Stomach (tissue), 19 donors: ENCODE data around the gene ASAH2. TPM values are rescaled to one million over a fixed set of nuclear protein-coding genes. Genes with fewer than 3 reads are reported as not detected.

Source experiments
- DNase-seq, 2 donors: peaks; one replicate each; pipeline versions ENCODE4 v3.0.0 to v3.0.0-alpha.2; 2013 to 2019
- H3K27ac ChIP-seq, 5 donors: fragments of 200-600 bp in 4 of 5; sonication (generic) in 4 of 5; one replicate each; pipeline ENCODE4 v1.5.1; 2013 to 2019; ENCODE audit warnings: mild to moderate bottlenecking in 1 of 5, moderate library complexity in 1 of 5
- H3K27me3 ChIP-seq, 3 donors: fragments of 200-600 bp; sonication (generic); one replicate each; pipeline ENCODE4 v1.5.1; 2017 to 2019; ENCODE audit warnings: mixed run types in 1 of 3
- H3K36me3 ChIP-seq, 4 donors: fragments of 200-600 bp; sonication (generic); 1 replicate in 3 of 4; 2 replicates in 1 of 4; pipeline ENCODE4 v1.5.1; 2016 to 2019
- H3K4me1 ChIP-seq, 4 donors: fragments of 200-600 bp; sonication (generic); one replicate each; pipeline ENCODE4 v1.5.1; 2016 to 2019
- H3K4me3 ChIP-seq, 4 donors: fragments of 200-600 bp; sonication (generic) in 3 of 4; one replicate each; pipeline ENCODE4 v1.5.1; 2016 to 2019; ENCODE audit warnings: mild to moderate bottlenecking in 1 of 4
- H3K9me3 ChIP-seq, 4 donors: fragments of 200-600 bp; sonication (generic); one replicate each; pipeline ENCODE4 v1.5.1; 2016 to 2019
- CTCF ChIP-seq, 7 experiments: fragments of 450-650 bp in 4 of 7; fragments of 200-600 bp in 3 of 7; sonication (generic) in 3 of 7; IDR thresholded peaks; one replicate each; pipeline ENCODE4 v1.5.1; 2016 to 2019; ENCODE audit warnings: antibody characterized with exemption in 7 of 7, control low read depth in 2 of 7, mild to moderate bottlenecking in 1 of 7
- EP300 ChIP-seq: sonication (generic); formaldehyde crosslinking; IDR thresholded peaks from one replicate; pipeline ENCODE4 v1.6.1; 2017; ENCODE audit warnings: antibody characterized with exemption
- POLR2A ChIP-seq, 4 donors: fragments of 450-650 bp; IDR thresholded peaks; one replicate each; pipeline ENCODE4 v1.6.1; 2016; ENCODE audit warnings: antibody characterized with exemption in 4 of 4, control low read depth in 2 of 4, mild to moderate bottlenecking in 1 of 4, moderate library complexity in 1 of 4
- POLR2AphosphoS5 ChIP-seq, 3 donors: sonication (generic); formaldehyde crosslinking; IDR thresholded peaks; one replicate each; pipeline ENCODE4 v1.6.1; 2016; ENCODE audit warnings: antibody characterized with exemption in 3 of 3
- WGBS, 5 donors: extraction: QIAGEN DNeasy Blood & Tissue Kit in 3 of 5; methylation state at CpG; one replicate each; pipeline versions ENCODE4 v1.1.5 to v1.1.7; 2013 to 2018; 5-methylcytosine and 5-hydroxymethylcytosine counted together
- intact Hi-C: fragments of 100-400 bp; cut with DNase I; formaldehyde crosslinking; loops from one replicate; pipeline ENCODE4 v1.15.1; 2023; ENCODE audit warnings: low total_unique reads
- long read RNA-seq, 10 donors: transcript quantifications; one replicate each; lab custom pipeline, GENCODE V29; 2026
- polyA plus RNA-seq, 3 donors: library from polyadenylated mRNA; stranded (reverse); fragments of 200-250 nt; gene quantifications; one replicate each; pipeline ENCODE4 v1.2.3, GENCODE V29; 2013
- total RNA-seq, 5 donors: library from RNA; depleted of rRNA; stranded (reverse); fragments of >200 nt; gene quantifications; one replicate each; pipeline versions ENCODE4 v1.1.0 to v1.2.3, GENCODE V29; 2014 to 2016
- donor health status: healthy with polysubstance abuse.
- donor health status: Bipolar disorder and iron deficiency.
- donor health status: healthy.

The ASAH2 gene
- total RNA-seq = 10 to 100 TPM in 1 of 5 donors, 1 to 10 TPM in 2, under 1 TPM in 2; 0.29 to 22.8 (median 2.8) TPM
- polyA plus RNA-seq = under 1 TPM; 0.20 to 0.37 (median 0.31) TPM
- long read RNA-seq, donor 1 = 0 reads
- long read RNA-seq, donor 2 = 0 reads
- long read RNA-seq, donor 3 = 0 reads
- long read RNA-seq, donor 4 = 0 reads
- long read RNA-seq, donor 5 = 0 reads
- long read RNA-seq, donor 6 = 0 reads
- long read RNA-seq, donor 7 = 0 reads
- long read RNA-seq, donor 8 = 0 reads
- long read RNA-seq, donor 9, partial matches to known transcripts = 108 of 108 reads
- long read RNA-seq, donor 9, other reads (novel, unspliced or antisense) = 0 of 108 reads
- long read RNA-seq, donor 10 = 0 reads

DNA sequence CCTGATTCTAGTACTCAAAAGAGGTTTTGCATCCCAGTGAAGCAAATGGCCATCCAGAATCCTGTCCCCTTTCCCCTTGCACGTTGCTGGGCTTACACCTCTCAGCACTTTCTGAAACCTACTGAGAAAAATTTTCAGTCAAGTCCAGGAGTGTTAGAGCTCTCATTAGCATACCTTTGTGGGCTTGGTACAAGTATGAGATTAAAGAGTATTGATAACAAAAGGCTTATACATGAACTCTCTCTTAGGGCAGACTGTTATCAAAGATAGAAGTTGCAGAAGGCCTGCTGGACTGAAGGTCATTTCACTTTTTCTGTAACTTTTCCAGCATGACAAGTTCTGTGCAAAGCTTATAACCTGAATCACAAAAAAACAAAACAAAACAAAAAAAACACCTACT lies at the start of gene ASAH2:
ASAH2 (minus strand) TSS at position 123 of the 400 bp plus-strand sequence. CDS start 2,906 bp downstream, outside the sequence.
- 13 to 28% (median 24%) methylated on average over 1 of the region's 1 CpG for WGBS, 5 donors
- intact Hi-C loops = no loop called here
- no peaks in the 10 kb centered on the region for H3K4me1 ChIP-seq
- DNase-seq = no peak
- no peaks in the 10 kb centered on the region for H3K36me3 ChIP-seq
- H3K9me3 ChIP-seq = no peaks in the 10 kb centered on the region
- no peak within 1 kb of the TSS for H3K27ac ChIP-seq
- H3K4me3 ChIP-seq = no peak within 1 kb of the TSS
- H3K27me3 ChIP-seq = no peaks in the 10 kb centered on the region
- TF ChIP-seq POLR2AphosphoS5 (IDR thresholded peaks at IDR 0.05) (no peak), EP300 (no peak), CTCF (IDR thresholded peaks at IDR 0.05) (no peak), POLR2A (IDR thresholded peaks at IDR 0.05) (no peak)

GRCh38 chr10:50299948-50300669 lies 48.8 kb upstream of the ASAH2 start:
- DNase-seq = no peak
- Histone ChIP-seq H3K27me3 (no peaks in the 10 kb centered on the region), H3K9me3 (peaks cover 0 to 4% (median 0%) of the 10 kb centered on the region in 4 donors), H3K4me1 (no peaks in the 10 kb centered on the region), H3K4me3 (no peak overlapping the region), H3K36me3 (no peaks in the 10 kb centered on the region), H3K27ac (no peak overlapping the region)
- WGBS, 5 donors = 88 to 100% (median 94%) methylated on average over 1 of the region's 1 CpG
- intact Hi-C loops = no loop called here
- TF ChIP-seq POLR2AphosphoS5 (IDR thresholded peaks at IDR 0.05) (no peak), CTCF (IDR thresholded peaks at IDR 0.05) (no peak), EP300 (no peak), POLR2A (IDR thresholded peaks at IDR 0.05) (no peak)

- no peaks in the 10 kb centered on the region for H3K36me3 ChIP-seq
- no peak for DNase-seq
- 46 to 96% (median 76%) methylated on average over 1 of the region's 1 CpG for WGBS, 5 donors
- no peaks in the 10 kb centered on the region for H3K4me1 ChIP-seq
- no peak overlapping the region for H3K4me3 ChIP-seq
- no peak overlapping the region for H3K27ac ChIP-seq
- H3K27me3 ChIP-seq = no peaks in the 10 kb centered on the region
- TF ChIP-seq POLR2AphosphoS5 (IDR thresholded peaks at IDR 0.05) (no peak), POLR2A (IDR thresholded peaks at IDR 0.05) (no peak), CTCF (IDR thresholded peaks at IDR 0.05) (no peak), EP300 (no peak)
- intact Hi-C loops = no loop called here
- H3K9me3 ChIP-seq = peaks cover 0 to 4% (median 0%) of the 10 kb centered on the region in 4 donors
These were observed 44.1 kb upstream of the ASAH2 start for GRCh38 chr10:50295367-50295766.

- H3K9me3 ChIP-seq = peaks cover 0 to 4% (median 0%) of the 10 kb centered on the region in 4 donors
- TF ChIP-seq CTCF (IDR thresholded peaks at IDR 0.05) (no peak), POLR2A (IDR thresholded peaks at IDR 0.05) (no peak), EP300 (no peak), POLR2AphosphoS5 (IDR thresholded peaks at IDR 0.05) (no peak)
- DNase-seq = no peak
- WGBS, 5 donors = 95 to 100% (median 100%) methylated on average over 1 of the region's 1 CpG
- intact Hi-C loops = no loop called here
- H3K36me3 ChIP-seq = no peaks in the 10 kb centered on the region
- no peak overlapping the region for H3K4me3 ChIP-seq
- no peaks in the 10 kb centered on the region for H3K27me3 ChIP-seq
- no peaks in the 10 kb centered on the region for H3K4me1 ChIP-seq
- no peak overlapping the region for H3K27ac ChIP-seq
These were observed 43.3 kb upstream of the ASAH2 start for GRCh38 chr10:50294582-50294981.
